AG04450 (cell line): Measurements from ENCODE around the gene CST11. TPM values are rescaled to one million over a fixed set of nuclear protein-coding genes. Genes with fewer than 3 reads are reported as not detected.

Source experiments
- CTCF ChIA-PET: fragments of 300-600, 350-600 bp; formaldehyde crosslinking; extraction: SDS; loops from one replicate; lab custom pipeline; 2022; ENCODE audit warnings: antibody characterized with exemption, inconsistent platforms; lab: Charles Lee
- POLR2A ChIA-PET: fragments of 350-600 bp; formaldehyde crosslinking; extraction: SDS; loops from one replicate; lab custom pipeline; 2021; ENCODE audit warnings: antibody characterized with exemption, inconsistent platforms; lab: Yijun Ruan, JAX
- DNase-seq: peaks from one replicate; pipeline ENCODE4 v3.0.0-alpha.2; 2011; ENCODE audit warnings: low read depth, low spot score
- H3K27ac ChIP-seq: one replicate; pipeline ENCODE4 v1.5.1; 2012; ENCODE audit warnings: low read depth, low read length, control low read depth
- H3K27me3 ChIP-seq: one replicate; pipeline ENCODE4 v1.6.0; 2012; ENCODE audit warnings: low read length; ENCODE audit not compliant: control insufficient read depth, insufficient read depth
- H3K4me3 ChIP-seq: 2 replicates; pipeline ENCODE4 v1.5.1; 2011; ENCODE audit warnings: mild to moderate bottlenecking, low read depth, low read length, control low read depth
- H3K9me3 ChIP-seq: 2 replicates; pipeline ENCODE4 v1.5.1; 2012; ENCODE audit warnings: low read length; ENCODE audit not compliant: control insufficient read depth, insufficient read depth
- CTCF ChIP-seq: IDR thresholded peaks from 2 replicates; pipeline ENCODE4 v1.5.1; 2011; ENCODE audit warnings: low read depth, low read length, control low read depth, inconsistent platforms
- polyA plus RNA-seq: library from polyadenylated mRNA; depleted of rRNA; stranded (reverse); fragments of >200 nt; gene quantifications from 2 replicates; pipeline ENCODE4 v1.2.3, GENCODE V29; 2011

The CST11 gene
- polyA plus RNA-seq, 1 experiment = not detected

GRCh38 chr20:23417861-23418260 lies 34.8 kb downstream of the CST11 start:
- H3K27me3 ChIP-seq = no peaks in the 10 kb centered on the region
- no peak for DNase-seq
- no peak for TF ChIP-seq CTCF
- H3K9me3 ChIP-seq = no peaks in the 10 kb centered on the region; the same call in 1 of the 2 replicates
- CTCF ChIA-PET = interaction anchor here (1.3 to 1.4 kb wide), 3 partner anchors 12 to 68 kb away, joined by 4 to 9 read pairs (median 6); no protein-coding TSS in a partner anchor
- POLR2A ChIA-PET = no interaction called here
- no peak overlapping the region for H3K4me3 ChIP-seq
- H3K27ac ChIP-seq = no peak overlapping the region

- no peaks in the 10 kb centered on the region for H3K27me3 ChIP-seq
- ChIA-PET POLR2A (no interaction called here), CTCF (interaction anchor here (0.7 to 1.4 kb wide), 4 partner anchors 12 to 66 kb away, joined by 3 to 6 read pairs (median 3); no protein-coding TSS in a partner anchor)
- H3K27ac ChIP-seq = no peak overlapping the region
- H3K9me3 ChIP-seq = no peaks in the 10 kb centered on the region; the same call in 1 of the 2 replicates
- no peak overlapping the region for H3K4me3 ChIP-seq
- no peak for TF ChIP-seq CTCF
- DNase-seq = no peak
These were observed 36.6 kb downstream of the CST11 start for GRCh38 chr20:23415959-23416583.

- no peak for DNase-seq
- ChIA-PET POLR2A (no interaction called here), CTCF (interaction anchor here (1.4 kb wide), 1 partner anchor 49 kb away, joined by 3 read pairs; no protein-coding TSS in a partner anchor)
- H3K9me3 ChIP-seq = no peaks in the 10 kb centered on the region; the same call in 1 of the 2 replicates
- no peaks in the 10 kb centered on the region for H3K27me3 ChIP-seq
- TF ChIP-seq CTCF = no peak
- H3K4me3 ChIP-seq = no peak overlapping the region
- no peak overlapping the region for H3K27ac ChIP-seq
These were observed 37.1 kb downstream of the CST11 start for GRCh38 chr20:23415555-23415954.

- no peak overlapping the region for H3K4me3 ChIP-seq
- no peak for DNase-seq
- no peaks in the 10 kb centered on the region for H3K9me3 ChIP-seq
- ChIA-PET POLR2A (no interaction called here), CTCF (interaction anchor here (0.9 to 1.4 kb wide), 3 partner anchors 27 to 65 kb away, joined by 3 to 8 read pairs (median 3); no protein-coding TSS in a partner anchor)
- H3K27me3 ChIP-seq = no peaks in the 10 kb centered on the region
- no peak for TF ChIP-seq CTCF
- H3K27ac ChIP-seq = no peak overlapping the region
These were observed 38.0 kb downstream of the CST11 start for GRCh38 chr20:23414526-23415188.
